Adrenal gland (tissue), 12 donors: Measurements from ENCODE around the gene PRKCB. TPM values are rescaled to one million over a fixed set of nuclear protein-coding genes. Genes with fewer than 3 reads are reported as not detected.

Experiments used
- DNase-seq, 7 donors: peaks; one replicate each; pipeline ENCODE4 v3.0.0-alpha.2; 2019 to 2020
- H3K27ac ChIP-seq, 5 donors: fragments of 200-600 bp; sonication (generic) in 4 of 5; 1 replicate in 3 of 5; 2 replicates in 2 of 5; pipeline versions ENCODE4 v1.5.1 to v1.8.0; 2016 to 2020; ENCODE audit warnings: mild to moderate bottlenecking in 1 of 5
- H3K27me3 ChIP-seq: fragments of 200-600 bp; 2 replicates; pipeline ENCODE4 v1.8.0; 2021
- H3K36me3 ChIP-seq, 2 donors: fragments of 200-600 bp; replicated peaks in 1 of 2; 1 replicate in 1 of 2; 2 replicates in 1 of 2; pipeline versions ENCODE4 v1.5.1 to v1.8.0; 2018 to 2022
- H3K4me1 ChIP-seq, 2 donors: fragments of 200-600 bp; replicated peaks in 1 of 2; 1 replicate in 1 of 2; 2 replicates in 1 of 2; pipeline versions ENCODE4 v1.5.1 to v1.8.0; 2018 to 2021
- H3K4me3 ChIP-seq, 4 donors: fragments of 200-600 bp; sonication (generic) in 3 of 4; one replicate each; pipeline ENCODE4 v1.5.1; 2016 to 2018
- H3K9me3 ChIP-seq, 3 donors: fragments of 200-600 bp; sonication (generic) in 1 of 3; replicated peaks in 1 of 3; 1 replicate in 2 of 3; 2 replicates in 1 of 3; pipeline versions ENCODE4 v1.5.1 to v1.8.0; 2016 to 2021
- POLR2A ChIP-seq, 2 donors: fragments of 450-650 bp; IDR thresholded peaks; one replicate each; pipeline ENCODE4 v1.6.1; 2017; ENCODE audit warnings: antibody characterized with exemption in 2 of 2, mild to moderate bottlenecking in 2 of 2, moderate library complexity in 1 of 2
- WGBS, 4 donors: extraction: QIAGEN DNeasy Blood & Tissue Kit in 2 of 4; methylation state at CpG; one replicate each; pipeline versions ENCODE4 v1.1.5 to v1.1.7; 2013 to 2017; 5-methylcytosine and 5-hydroxymethylcytosine counted together
- intact Hi-C, 2 donors: fragments of 100-400 bp; cut with DNase I; formaldehyde crosslinking; loops; one replicate each; pipeline versions ENCODE4 v1.14.1 to v1.15.0; 2022 to 2023
- polyA plus RNA-seq, 3 donors: library from polyadenylated mRNA; stranded (reverse); fragments of 200-250 nt in 2 of 3; fragments of 350-450 nt in 1 of 3; fragmentation: Illumina TruSeq in 1 of 3; extraction: RNeasy Lipid Tissue Mini Kit (QIAGEN cat#74804) in 1 of 3; gene quantifications; one replicate each; pipeline ENCODE4 v1.2.3, GENCODE V29; 2013 to 2014
- total RNA-seq, 9 donors: library from RNA; depleted of rRNA in 4 of 9; stranded (reverse); fragments of >200 nt in 4 of 9; fragments of 120-200 nt in 1 of 9; fragmentation: NEBNext Ultra II Directional in 1 of 9; extraction: Animal tissue kit (Norgen Biotek cat#: 25700) in 1 of 9; gene quantifications; one replicate each; pipeline versions ENCODE4 v1.1.0 to v1.2.4, GENCODE V29; 2013 to 2023
- TF ChIP-seq, protein P1 (sequence below), 6 experiments: fragments of 450-650 bp in 4 of 6; fragments of 200-600 bp in 2 of 6; sonication (generic) in 1 of 6; IDR thresholded peaks; 1 replicate in 5 of 6; 2 replicates in 1 of 6; pipeline versions ENCODE4 v1.5.1 to v1.8.0; 2016 to 2021; ENCODE audit warnings: antibody characterized with exemption in 6 of 6, mild to moderate bottlenecking in 2 of 6, moderate library complexity in 1 of 6
- donor health status: healthy with polysubstance abuse.
- donor health status: Bipolar disorder and iron deficiency.
- donor health status: DM: yes; HTN: yes; CAD: no.
- donor health status: DM: no; HTN: no; CAD: no.
- donor health status: DM: no; HTN: no; CAD: no.
- donor health status: DM: yes; HTN: yes; CAD: no.

Gene PRKCB
- total and polyA plus RNA-seq, 12 donors: 0.54 to 8.0 (median 3.0) TPM

DNA sequence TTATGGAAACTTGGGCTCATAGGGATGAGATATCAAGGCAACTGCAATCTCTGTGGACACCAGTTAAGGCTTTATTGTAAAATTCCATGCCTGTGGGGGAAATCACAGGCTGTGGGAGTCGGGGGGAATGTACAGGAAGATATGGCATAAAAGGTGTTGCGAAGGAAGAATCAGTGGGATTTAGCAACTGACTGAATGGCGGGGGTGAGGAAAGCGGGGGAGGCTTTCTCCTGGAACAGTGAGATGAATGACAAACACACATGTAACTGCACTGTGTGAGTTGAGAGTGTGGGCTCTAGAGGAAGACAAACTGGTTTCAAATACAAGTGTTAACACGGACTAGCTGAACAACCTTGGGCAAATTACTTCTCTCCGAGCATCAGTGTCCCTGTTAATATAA lies 143.7 kb downstream of the PRKCB start:
- no peak overlapping the region for H3K4me3 ChIP-seq
- no peak overlapping the region for H3K27ac ChIP-seq
- intact Hi-C loops: no loop called here
- 72 to 92% (median 81%) methylated on average over 6 of the region's 6 CpGs for WGBS, 4 donors
- H3K9me3 ChIP-seq: no peaks in the 10 kb centered on the region
- H3K4me1 ChIP-seq: no peaks in the 10 kb centered on the region
- TF ChIP-seq, protein P1, sequence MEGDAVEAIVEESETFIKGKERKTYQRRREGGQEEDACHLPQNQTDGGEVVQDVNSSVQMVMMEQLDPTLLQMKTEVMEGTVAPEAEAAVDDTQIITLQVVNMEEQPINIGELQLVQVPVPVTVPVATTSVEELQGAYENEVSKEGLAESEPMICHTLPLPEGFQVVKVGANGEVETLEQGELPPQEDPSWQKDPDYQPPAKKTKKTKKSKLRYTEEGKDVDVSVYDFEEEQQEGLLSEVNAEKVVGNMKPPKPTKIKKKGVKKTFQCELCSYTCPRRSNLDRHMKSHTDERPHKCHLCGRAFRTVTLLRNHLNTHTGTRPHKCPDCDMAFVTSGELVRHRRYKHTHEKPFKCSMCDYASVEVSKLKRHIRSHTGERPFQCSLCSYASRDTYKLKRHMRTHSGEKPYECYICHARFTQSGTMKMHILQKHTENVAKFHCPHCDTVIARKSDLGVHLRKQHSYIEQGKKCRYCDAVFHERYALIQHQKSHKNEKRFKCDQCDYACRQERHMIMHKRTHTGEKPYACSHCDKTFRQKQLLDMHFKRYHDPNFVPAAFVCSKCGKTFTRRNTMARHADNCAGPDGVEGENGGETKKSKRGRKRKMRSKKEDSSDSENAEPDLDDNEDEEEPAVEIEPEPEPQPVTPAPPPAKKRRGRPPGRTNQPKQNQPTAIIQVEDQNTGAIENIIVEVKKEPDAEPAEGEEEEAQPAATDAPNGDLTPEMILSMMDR (IDR thresholded peaks at IDR 0.05): no peak
- TF ChIP-seq POLR2A (IDR thresholded peaks at IDR 0.05): no peak
- DNase-seq: no peak
- H3K36me3 ChIP-seq: no peaks in the 10 kb centered on the region
- H3K27me3 ChIP-seq: no peaks in the 10 kb centered on the region

DNA sequence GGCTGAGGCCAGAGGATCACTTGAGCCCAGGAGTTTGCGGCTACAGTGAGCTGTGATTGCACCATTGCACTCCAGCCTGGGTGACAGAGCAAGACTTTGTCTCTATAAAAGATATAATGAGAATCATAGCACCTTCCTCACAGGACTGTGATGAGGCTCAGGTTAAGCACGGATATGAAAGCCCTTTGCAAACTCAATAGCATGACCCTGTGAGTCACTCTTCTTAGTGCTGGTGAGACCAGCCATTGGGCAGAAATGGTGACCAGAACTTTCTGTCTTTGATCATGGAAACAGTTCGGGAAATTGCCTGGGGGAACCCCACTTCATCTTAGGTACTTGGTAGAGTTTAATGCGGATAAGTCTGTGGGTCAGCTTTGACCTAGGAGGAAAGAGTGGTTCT lies 144.2 kb downstream of the PRKCB start:
- no peaks in the 10 kb centered on the region for H3K27me3 ChIP-seq
- H3K36me3 ChIP-seq: no peaks in the 10 kb centered on the region
- no peak overlapping the region for H3K4me3 ChIP-seq
- H3K9me3 ChIP-seq: no peaks in the 10 kb centered on the region
- intact Hi-C loops: no loop called here
- WGBS, 4 donors: 70 to 78% (median 76%) methylated on average over 4 of the region's 4 CpGs
- TF ChIP-seq, protein P1 (IDR thresholded peaks at IDR 0.05): no peak
- TF ChIP-seq POLR2A (IDR thresholded peaks at IDR 0.05): no peak
- no peak overlapping the region for H3K27ac ChIP-seq
- no peak for DNase-seq
- no peaks in the 10 kb centered on the region for H3K4me1 ChIP-seq

DNA sequence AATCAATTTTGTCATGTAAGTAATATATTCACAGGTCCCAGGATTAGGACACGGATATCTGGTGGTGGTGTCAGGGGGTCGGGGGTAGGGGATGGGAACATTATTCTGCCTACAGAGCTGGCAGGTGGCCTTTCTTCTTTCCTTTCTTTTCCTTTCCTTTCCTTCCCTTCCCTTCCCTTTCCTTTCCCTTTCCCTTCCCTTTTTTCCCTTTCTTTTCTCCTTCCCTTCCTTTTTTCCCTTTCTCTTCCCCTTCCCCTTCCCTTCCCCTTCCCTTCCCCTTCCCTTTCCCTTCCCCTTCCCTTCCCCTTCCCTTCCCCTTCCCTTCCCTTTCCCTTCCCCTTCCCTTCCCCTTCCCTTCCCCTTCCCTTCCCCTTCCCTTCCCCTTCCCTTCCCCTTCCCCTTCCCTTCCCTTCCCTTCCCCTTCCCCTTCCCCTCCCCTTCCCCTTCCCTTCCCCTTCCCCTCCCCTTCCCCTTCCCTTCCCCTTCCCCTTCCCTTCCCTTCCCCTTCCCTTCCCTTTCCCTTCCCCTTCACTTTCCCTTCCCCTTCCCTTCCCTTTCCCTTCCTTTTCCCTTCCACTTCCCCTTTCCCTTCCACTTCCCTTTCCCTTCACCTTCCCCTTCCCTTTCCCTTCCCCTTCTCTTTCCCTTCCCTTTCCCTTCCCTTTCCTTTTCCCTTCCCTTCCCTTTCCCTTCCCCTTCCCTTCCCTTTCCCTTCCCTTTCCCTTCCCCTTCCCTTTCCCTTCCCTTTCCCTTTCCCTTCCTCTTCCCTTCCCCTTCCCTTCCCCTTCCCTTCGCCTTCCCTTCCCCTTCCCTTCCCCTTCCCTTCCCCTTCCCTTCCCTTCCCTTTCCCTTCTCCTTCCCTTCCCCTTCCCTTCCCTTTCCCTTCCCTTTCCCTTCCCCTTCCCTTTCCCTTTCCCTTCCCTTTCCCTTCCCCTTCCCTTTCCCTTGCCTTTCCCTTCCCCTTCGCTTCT lies 145.9 kb downstream of the PRKCB start:
- intact Hi-C loops: no loop called here
- no peaks in the 10 kb centered on the region for H3K4me1 ChIP-seq
- no peak overlapping the region for H3K27ac ChIP-seq
- H3K9me3 ChIP-seq: no peaks in the 10 kb centered on the region
- no peak overlapping the region for H3K4me3 ChIP-seq
- DNase-seq: no peak
- H3K36me3 ChIP-seq: no peaks in the 10 kb centered on the region
- TF ChIP-seq POLR2A (IDR thresholded peaks at IDR 0.05): no peak
- TF ChIP-seq, protein P1 (IDR thresholded peaks at IDR 0.05): no peak
- WGBS, 4 donors: 62 to 83% (median 76%) methylated on average over 3 to 4 of the region's 4 CpGs
- H3K27me3 ChIP-seq: no peaks in the 10 kb centered on the region

GRCh38 chr16:23986455-23986854 lies 150.7 kb downstream of the PRKCB start:
- intact Hi-C loops: no loop called here
- H3K4me1 ChIP-seq: no peaks in the 10 kb centered on the region
- H3K9me3 ChIP-seq: no peaks in the 10 kb centered on the region
- H3K36me3 ChIP-seq: no peaks in the 10 kb centered on the region
- DNase-seq: no peak
- H3K27ac ChIP-seq: no peak overlapping the region
- no peaks in the 10 kb centered on the region for H3K27me3 ChIP-seq
- no peak overlapping the region for H3K4me3 ChIP-seq
- WGBS, 4 donors: 54 to 79% (median 63%) methylated on average over 2 of the region's 2 CpGs
- no peak for TF ChIP-seq POLR2A (IDR thresholded peaks at IDR 0.05)
- TF ChIP-seq, protein P1 (IDR thresholded peaks at IDR 0.05): no peak
